Caco-2 (cell line): ENCODE measurements around the gene SARDH. TPM values are rescaled to one million over a fixed set of nuclear protein-coding genes. Genes with fewer than 3 reads are reported as not detected.
A peak's percentile ranks its signal among the peaks of the same experiment; 100 is the strongest.

Experiments
- Bru-seq: library from RNA; stranded (reverse); fragments of 400-500 nt; gene quantifications from one replicate; lab custom pipeline; 2021; lab: Mats Ljungman, UMichigan
- BruChase-seq, 2 experiments: library from RNA; stranded (reverse); fragments of 400-500 nt; gene quantifications; one replicate each; lab custom pipeline; 2021; lab: Mats Ljungman, UMichigan
- BruUV-seq: library from RNA; stranded (reverse); fragments of 400-500 nt; replicated peaks from 2 replicates; lab custom pipeline; 2021; lab: Mats Ljungman, UMichigan
- CTCF ChIA-PET: fragments of 300-600 bp; sonication (Branson Sonifier 250); formaldehyde crosslinking; loops from one replicate; lab custom pipeline; 2022; ENCODE audit warnings: antibody characterized with exemption; lab: Charles Lee
- POLR2A ChIA-PET: fragments of 300-600 bp; sonication (Branson Sonifier 250); formaldehyde crosslinking; loops from one replicate; lab custom pipeline; 2022; ENCODE audit warnings: antibody characterized with exemption; lab: Charles Lee
- DNase-seq, 2 experiments: peaks; one replicate each; pipeline versions ENCODE4 v3.0.0 to v3.0.0-alpha.2; 2020 to 2022
- H3K27me3 ChIP-seq: replicated peaks from 2 replicates; pipeline ENCODE4 v1.6.0; 2011; ENCODE audit warnings: low read length; ENCODE audit not compliant: control insufficient read depth, insufficient read depth
- H3K36me3 ChIP-seq: 2 replicates; pipeline ENCODE4 v1.5.1; 2011; ENCODE audit warnings: low read length; ENCODE audit not compliant: control insufficient read depth, insufficient read depth
- H3K4me1 ChIP-seq: fragments of 250-450 bp; sonication (Bioruptor Pico); 2 replicates; pipeline ENCODE4 v1.5.1; 2020; ENCODE audit warnings: mild to moderate bottlenecking
- H3K4me3 ChIP-seq: 2 replicates; pipeline ENCODE4 v1.5.1; 2011; ENCODE audit warnings: low read depth, mild to moderate bottlenecking, control low read depth, low read length
- H3K9me3 ChIP-seq: fragments of 250-450 bp; sonication (Bioruptor Pico); 2 replicates; pipeline ENCODE4 v1.5.1; 2020; ENCODE audit warnings: mild to moderate bottlenecking, moderate library complexity
- H3K27ac Mint-ChIP-seq: one replicate; pipeline ENCODE4 v1.8.0; 2022; ENCODE audit warnings: mixed read lengths; ENCODE audit not compliant: unreplicated experiment
- H3K27me3 Mint-ChIP-seq: one replicate; pipeline ENCODE4 v1.8.0; 2022; ENCODE audit warnings: mixed read lengths; ENCODE audit not compliant: insufficient read depth, unreplicated experiment
- H3K36me3 Mint-ChIP-seq: one replicate; pipeline ENCODE4 v1.8.0; 2022; ENCODE audit warnings: mild to moderate bottlenecking, mixed read lengths; ENCODE audit not compliant: insufficient read depth, unreplicated experiment
- H3K4me1 Mint-ChIP-seq: one replicate; pipeline ENCODE4 v1.8.0; 2022; ENCODE audit warnings: low read depth, mixed read lengths; ENCODE audit not compliant: unreplicated experiment
- H3K4me3 Mint-ChIP-seq: one replicate; pipeline ENCODE4 v1.8.0; 2022; ENCODE audit warnings: mild to moderate bottlenecking, moderate library complexity, mixed read lengths; ENCODE audit not compliant: unreplicated experiment
- H3K9me3 Mint-ChIP-seq: one replicate; pipeline ENCODE4 v1.8.0; 2022; ENCODE audit warnings: mixed read lengths; ENCODE audit not compliant: unreplicated experiment
- intact Hi-C: fragments of 100-400 bp; cut with micrococcal nuclease; formaldehyde crosslinking; loops from one replicate; pipeline ENCODE4 v1.10.0; 2022; ENCODE audit not compliant: unreplicated experiment
- long read RNA-seq: library from polyadenylated mRNA; stranded (forward); transcript quantifications from one replicate; pipeline ENCODE4 v2.0.0, GENCODE V29; 2022
- total RNA-seq: library from RNA; stranded (reverse); gene quantifications from 2 replicates; pipeline ENCODE4 v1.2.3, GENCODE V29; 2022
- TF ChIP-seq, protein P1 (sequence below), 2 experiments: fragments of 200-600 bp in 1 of 2; IDR thresholded peaks; 1 replicate in 1 of 2; 2 replicates in 1 of 2; pipeline versions ENCODE4 v1.5.1 to v1.8.0; 2011 to 2022; ENCODE audit warnings: antibody characterized with exemption in 1 of 2, control low read depth in 1 of 2, inconsistent platforms in 1 of 2, low read depth in 1 of 2, low read length in 1 of 2, mild to moderate bottlenecking in 1 of 2, moderate library complexity in 1 of 2; ENCODE audit not compliant: insufficient read depth in 1 of 2, severe bottlenecking in 1 of 2, unreplicated experiment in 1 of 2

The SARDH gene, protein sequence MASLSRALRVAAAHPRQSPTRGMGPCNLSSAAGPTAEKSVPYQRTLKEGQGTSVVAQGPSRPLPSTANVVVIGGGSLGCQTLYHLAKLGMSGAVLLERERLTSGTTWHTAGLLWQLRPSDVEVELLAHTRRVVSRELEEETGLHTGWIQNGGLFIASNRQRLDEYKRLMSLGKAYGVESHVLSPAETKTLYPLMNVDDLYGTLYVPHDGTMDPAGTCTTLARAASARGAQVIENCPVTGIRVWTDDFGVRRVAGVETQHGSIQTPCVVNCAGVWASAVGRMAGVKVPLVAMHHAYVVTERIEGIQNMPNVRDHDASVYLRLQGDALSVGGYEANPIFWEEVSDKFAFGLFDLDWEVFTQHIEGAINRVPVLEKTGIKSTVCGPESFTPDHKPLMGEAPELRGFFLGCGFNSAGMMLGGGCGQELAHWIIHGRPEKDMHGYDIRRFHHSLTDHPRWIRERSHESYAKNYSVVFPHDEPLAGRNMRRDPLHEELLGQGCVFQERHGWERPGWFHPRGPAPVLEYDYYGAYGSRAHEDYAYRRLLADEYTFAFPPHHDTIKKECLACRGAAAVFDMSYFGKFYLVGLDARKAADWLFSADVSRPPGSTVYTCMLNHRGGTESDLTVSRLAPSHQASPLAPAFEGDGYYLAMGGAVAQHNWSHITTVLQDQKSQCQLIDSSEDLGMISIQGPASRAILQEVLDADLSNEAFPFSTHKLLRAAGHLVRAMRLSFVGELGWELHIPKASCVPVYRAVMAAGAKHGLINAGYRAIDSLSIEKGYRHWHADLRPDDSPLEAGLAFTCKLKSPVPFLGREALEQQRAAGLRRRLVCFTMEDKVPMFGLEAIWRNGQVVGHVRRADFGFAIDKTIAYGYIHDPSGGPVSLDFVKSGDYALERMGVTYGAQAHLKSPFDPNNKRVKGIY
- total RNA-seq (0.36 and 0.37 TPM in 2 replicates), Bru-seq, nascent RNA (percentile 14 among the genes with signal in this experiment), BruChase-seq, experiment 1, labeled RNA remaining after a 2-hour chase (percentile 15 among the genes with signal in this experiment), BruChase-seq, experiment 2, labeled RNA remaining after a 6-hour chase (percentile 16 among the genes with signal in this experiment)
- long read RNA-seq, partial matches to known transcripts = 0 of 1 reads
- long read RNA-seq, other reads (novel, unspliced or antisense) = 0 of 1 reads

DNA sequence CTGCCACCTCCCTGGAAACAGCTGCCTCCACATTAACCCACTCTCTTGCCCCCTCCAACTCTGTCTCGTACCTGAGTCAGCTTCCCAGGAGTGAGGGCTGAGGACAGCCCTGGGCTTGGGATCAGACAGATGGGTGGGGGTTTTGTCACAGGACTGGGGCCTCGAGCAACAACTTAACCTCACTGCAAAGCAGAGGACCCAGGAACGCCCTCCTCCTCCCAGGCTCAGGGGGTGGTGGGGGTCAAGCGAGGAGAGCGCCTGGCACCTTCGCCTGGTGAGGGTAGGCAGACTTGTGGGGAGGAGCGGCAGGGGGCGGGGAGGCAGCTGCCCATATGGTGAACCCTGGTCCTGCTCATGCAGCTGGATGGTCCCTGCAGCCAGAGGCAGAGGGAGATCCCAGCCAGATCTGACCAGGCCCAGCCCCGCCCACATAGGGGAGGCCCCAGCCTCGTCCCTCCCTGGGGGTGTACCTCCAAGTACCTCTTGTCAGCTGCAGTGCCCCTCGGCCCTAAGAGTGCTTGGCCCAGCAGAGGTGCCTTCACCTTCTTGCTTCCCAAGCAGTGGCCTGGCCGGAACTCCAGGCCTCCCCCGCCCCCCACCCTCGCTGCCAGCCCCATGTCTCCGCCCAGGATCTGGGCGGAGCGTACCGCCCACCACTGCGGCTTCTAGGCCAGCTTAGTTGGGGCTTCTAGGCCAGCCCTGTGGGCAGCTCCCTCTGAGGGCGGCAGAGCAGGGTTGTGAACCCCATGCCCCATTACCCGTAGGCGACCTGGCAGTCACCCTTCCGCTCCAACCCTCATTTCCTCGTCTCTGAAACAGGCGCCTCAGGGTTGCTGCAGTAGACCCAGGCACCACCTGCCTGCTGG lies at the start of gene SARDH:
Gene SARDH, minus strand, starts transcription at position 579 of the 866 bp plus-strand sequence. CDS start 4,179 bp downstream, outside the sequence.
- POLR2A ChIA-PET = no interaction called here
- Mint-ChIP-seq H3K9me3 (no peaks in the 10 kb centered on the region), H3K4me3 (no peak within 1 kb of the TSS), H3K36me3 (no peaks in the 10 kb centered on the region), H3K4me1 (no peaks in the 10 kb centered on the region), H3K27ac (no peak within 1 kb of the TSS), H3K27me3 (no peaks in the 10 kb centered on the region)
- intact Hi-C loops = no loop called here
- no TSS peak for BruUV-seq
- CTCF ChIA-PET = interaction anchor here (0.5 kb wide), 1 partner anchor 256 kb away, joined by 3 read pairs; no protein-coding TSS in a partner anchor
- TF ChIP-seq, protein P1, sequence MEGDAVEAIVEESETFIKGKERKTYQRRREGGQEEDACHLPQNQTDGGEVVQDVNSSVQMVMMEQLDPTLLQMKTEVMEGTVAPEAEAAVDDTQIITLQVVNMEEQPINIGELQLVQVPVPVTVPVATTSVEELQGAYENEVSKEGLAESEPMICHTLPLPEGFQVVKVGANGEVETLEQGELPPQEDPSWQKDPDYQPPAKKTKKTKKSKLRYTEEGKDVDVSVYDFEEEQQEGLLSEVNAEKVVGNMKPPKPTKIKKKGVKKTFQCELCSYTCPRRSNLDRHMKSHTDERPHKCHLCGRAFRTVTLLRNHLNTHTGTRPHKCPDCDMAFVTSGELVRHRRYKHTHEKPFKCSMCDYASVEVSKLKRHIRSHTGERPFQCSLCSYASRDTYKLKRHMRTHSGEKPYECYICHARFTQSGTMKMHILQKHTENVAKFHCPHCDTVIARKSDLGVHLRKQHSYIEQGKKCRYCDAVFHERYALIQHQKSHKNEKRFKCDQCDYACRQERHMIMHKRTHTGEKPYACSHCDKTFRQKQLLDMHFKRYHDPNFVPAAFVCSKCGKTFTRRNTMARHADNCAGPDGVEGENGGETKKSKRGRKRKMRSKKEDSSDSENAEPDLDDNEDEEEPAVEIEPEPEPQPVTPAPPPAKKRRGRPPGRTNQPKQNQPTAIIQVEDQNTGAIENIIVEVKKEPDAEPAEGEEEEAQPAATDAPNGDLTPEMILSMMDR (IDR thresholded peaks at IDR 0.05; ENCODE audit: insufficient read depth in 1 of 2, low read depth in 1 of 2, low read length in 1 of 2, severe bottlenecking in 1 of 2, unreplicated experiment in 1 of 2) = no peak
- H3K4me1 ChIP-seq = peaks cover 4% of the 10 kb centered on the region; the same call in 1 of the 2 replicates
- H3K27me3 ChIP-seq = no peaks in the 10 kb centered on the region
- H3K36me3 ChIP-seq = no peaks in the 10 kb centered on the region
- no peak within 1 kb of the TSS for H3K4me3 ChIP-seq
- no peaks in the 10 kb centered on the region for H3K9me3 ChIP-seq
- DNase-seq = peak in 1 of 2 experiments; percentile 48

DNA sequence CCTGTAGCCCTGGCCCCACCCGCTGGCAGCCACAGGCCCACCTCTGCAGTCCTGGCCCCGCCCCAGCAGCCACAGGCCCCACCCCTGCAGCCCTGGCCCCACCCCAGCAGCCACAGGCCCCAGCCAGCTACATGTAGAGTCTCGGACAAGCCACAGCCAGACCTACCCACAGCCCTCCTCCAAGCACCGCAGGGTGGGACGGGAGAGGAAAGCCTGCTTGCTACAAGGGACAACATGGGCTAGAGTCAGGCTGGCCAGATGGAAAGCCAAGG lies 49.5 kb upstream of the SARDH start:
- peaks cover 45% of the 10 kb centered on the region for H3K36me3 Mint-ChIP-seq
- H3K27ac Mint-ChIP-seq = no peak overlapping the region
- no peaks in the 10 kb centered on the region for H3K27me3 Mint-ChIP-seq
- Histone ChIP-seq H3K9me3 (no peaks in the 10 kb centered on the region), H3K27me3 (no peaks in the 10 kb centered on the region), H3K4me1 (peaks cover 4% of the 10 kb centered on the region), H3K36me3 (peaks cover 4% of the 10 kb centered on the region), H3K4me3 (no peak overlapping the region)
- DNase-seq = peak; percentile 26 to 57
- no TSS peak for BruUV-seq
- POLR2A ChIA-PET = no interaction called here
- H3K4me1 Mint-ChIP-seq = no peaks in the 10 kb centered on the region
- H3K9me3 Mint-ChIP-seq = no peaks in the 10 kb centered on the region
- TF ChIP-seq, protein P1 (IDR thresholded peaks at IDR 0.05; ENCODE audit: insufficient read depth in 1 of 2, low read depth in 1 of 2, low read length in 1 of 2, severe bottlenecking in 1 of 2, unreplicated experiment in 1 of 2) = no peak
- intact Hi-C loops = no loop called here
- CTCF ChIA-PET = interaction anchor here (0.6 to 1.1 kb wide), 2 partner anchors 8 to 45 kb away, joined by 3 to 6 read pairs; no protein-coding TSS in a partner anchor
- H3K4me3 Mint-ChIP-seq = no peak overlapping the region
